Measurements from ENCODE around the gene RAB22A.
A peak's percentile ranks its signal among the peaks of the same experiment; 100 is the strongest.

RAB22A gene

GRCh38 chr20:58287638-58288037, 21.9 kb upstream of the RAB22A start:
- no peak overlapping the region for H3K4me3 ChIP-seq (ENCODE audit: low read length)
- no peak for TF ChIP-seq CTCF (IDR thresholded peaks at IDR 0.05; ENCODE audit: insufficient read depth, low read depth, low read length, missing control alignments)
- DNase-seq (ENCODE audit: low read depth) = no peak

GRCh38 chr20:58289143-58289542, 20.4 kb upstream of the RAB22A start:
- no peak for DNase-seq (ENCODE audit: low read depth)

GRCh38 chr20:58293453-58293852, 16.1 kb upstream of the RAB22A start:
- TF ChIP-seq CTCF (IDR thresholded peaks at IDR 0.05; ENCODE audit: insufficient read depth, low read depth, low read length, missing control alignments) = no peak
- DNase-seq (ENCODE audit: low read depth) = peak; percentile 36
- H3K4me3 ChIP-seq (ENCODE audit: low read length) = no peak overlapping the region

More at GRCh38 chr20:58289143-58289542, 20.4 kb upstream of the RAB22A start:
- no peak for TF ChIP-seq CTCF (IDR thresholded peaks at IDR 0.05; ENCODE audit: insufficient read depth, low read depth, low read length, missing control alignments)
- no peak overlapping the region for H3K4me3 ChIP-seq (ENCODE audit: low read length)

- DNase-seq (ENCODE audit: low read depth) = peak; percentile 69
- TF ChIP-seq CTCF (IDR thresholded peaks at IDR 0.05; ENCODE audit: insufficient read depth, low read depth, low read length, missing control alignments) = no peak
Observed at GRCh38 chr20:58294497-58295455, 14.7 kb upstream of the RAB22A start.

GRCh38 chr20:58296051-58296837, 13.3 kb upstream of the RAB22A start:
- no peak for TF ChIP-seq CTCF (IDR thresholded peaks at IDR 0.05; ENCODE audit: insufficient read depth, low read depth, low read length, missing control alignments)
- no peak overlapping the region for H3K4me3 ChIP-seq (ENCODE audit: low read length)
- DNase-seq (ENCODE audit: low read depth) = no peak

More at GRCh38 chr20:58294497-58295455, 14.7 kb upstream of the RAB22A start:
- H3K4me3 ChIP-seq (ENCODE audit: low read length) = no peak overlapping the region

- TF ChIP-seq CTCF (IDR thresholded peaks at IDR 0.05; ENCODE audit: insufficient read depth, low read depth, low read length, missing control alignments) = no peak
- DNase-seq (ENCODE audit: low read depth) = no peak
- H3K4me3 ChIP-seq (ENCODE audit: low read length) = no peak overlapping the region
Observed at GRCh38 chr20:58297394-58297793, 12.1 kb upstream of the RAB22A start.

Data from epithelial cell of esophagus (primary cell).